ENCODE data around the gene TIMMDC1. TPM values are rescaled to one million over a fixed set of nuclear protein-coding genes. Genes with fewer than 3 reads are reported as not detected.
A peak's percentile ranks its signal among the peaks of the same experiment; 100 is the strongest.

The TIMMDC1 gene
- total RNA-seq, 4 donors from 2014 or later: 25.7 to 50.8 (median 35.0) TPM

GRCh38 chr3:119518026-119518425 is 19.7 kb downstream of the TIMMDC1 start:
- Histone ChIP-seq H3K27me3 (no peaks in the 10 kb centered on the region), H3K9me3 (no peaks in the 10 kb centered on the region), H3K4me3 (no peak overlapping the region), H3K36me3 (peaks cover 0 to 69% (median 23%) of the 10 kb centered on the region in 4 donors), H3K4me1 (no peaks in the 10 kb centered on the region), H3K27ac (no peak overlapping the region)
- 90 to 100% methylated on average over 1 of the region's 1 CpG for WGBS, 2 donors (ENCODE audit: low coverage in 1 of 2)
- TF ChIP-seq EP300 (IDR thresholded peaks at IDR 0.05; ENCODE audit: low read depth) (no peak), CTCF (IDR thresholded peaks at IDR 0.05) (no peak), POLR2A (IDR thresholded peaks at IDR 0.05) (no peak), POLR2AphosphoS5 (IDR thresholded peaks at IDR 0.05) (no peak)
- intact Hi-C loops (cut with DNase I; ENCODE audit: low total_unique reads) (no loop called here), in situ Hi-C loops (cut with MboI; ENCODE audit: low pct_ligation_motif_present in 1 of 4, low pct_unique_long_range_greater_than_20kb in 1 of 4, low sequenced_read_pairs in 3 of 4) (loop anchor here in 1 of 4 donors (25.0 kb wide), 1 partner anchor 169 kb away; the partner anchor contains the start of gene COX17)
- no peak for DNase-seq

GRCh38 chr3:119524931-119525662 is 26.8 kb downstream of the TIMMDC1 start:
- in situ Hi-C loops (cut with MboI; ENCODE audit: low pct_ligation_motif_present in 1 of 4, low pct_unique_long_range_greater_than_20kb in 1 of 4, low sequenced_read_pairs in 3 of 4): loop anchor here in 1 of 4 donors (25.0 kb wide), 1 partner anchor 162 kb away; the partner anchor contains the start of gene COX17
- H3K27ac ChIP-seq: no peak overlapping the region
- H3K36me3 ChIP-seq: peaks cover 0 to 28% (median 8%) of the 10 kb centered on the region in 4 donors

GRCh38 chr3:119527714-119528113 is 29.4 kb downstream of the TIMMDC1 start:
- no peaks in the 10 kb centered on the region for H3K27me3 ChIP-seq
- TF ChIP-seq POLR2AphosphoS5 (IDR thresholded peaks at IDR 0.05) (no peak), POLR2A (IDR thresholded peaks at IDR 0.05) (no peak), EP300 (IDR thresholded peaks at IDR 0.05; ENCODE audit: low read depth) (no peak), CTCF (IDR thresholded peaks at IDR 0.05) (no peak)
- 93 to 99% methylated on average over 5 of the region's 5 CpGs for WGBS, 2 donors (ENCODE audit: low coverage in 1 of 2)
- H3K4me1 ChIP-seq: no peaks in the 10 kb centered on the region
- in situ Hi-C loops (cut with MboI; ENCODE audit: low pct_ligation_motif_present in 1 of 4, low pct_unique_long_range_greater_than_20kb in 1 of 4, low sequenced_read_pairs in 3 of 4) (no loop called here), intact Hi-C loops (cut with DNase I; ENCODE audit: low total_unique reads) (no loop called here)
- DNase-seq: no peak
- peaks cover 0 to 10% (median 4%) of the 10 kb centered on the region in 4 donors for H3K36me3 ChIP-seq
- H3K4me3 ChIP-seq: no peak overlapping the region
- no peaks in the 10 kb centered on the region for H3K9me3 ChIP-seq
- H3K27ac ChIP-seq: no peak overlapping the region

More at GRCh38 chr3:119524931-119525662, 26.8 kb downstream of the TIMMDC1 start:
- intact Hi-C loops (cut with DNase I; ENCODE audit: low total_unique reads): no loop called here
- no peaks in the 10 kb centered on the region for H3K9me3 ChIP-seq
- WGBS, 2 donors (ENCODE audit: low coverage in 1 of 2): 53 to 81% methylated on average over 2 to 4 of the region's 4 CpGs
- peak in 1 of 5 experiments; percentile 11 for TF ChIP-seq CTCF (IDR thresholded peaks at IDR 0.05)
- TF ChIP-seq EP300 (IDR thresholded peaks at IDR 0.05; ENCODE audit: low read depth): no peak
- no peak overlapping the region for H3K4me3 ChIP-seq
- DNase-seq: no peak
- H3K27me3 ChIP-seq: no peaks in the 10 kb centered on the region
- no peaks in the 10 kb centered on the region for H3K4me1 ChIP-seq

- Histone ChIP-seq H3K4me1 (no peaks in the 10 kb centered on the region), H3K4me3 (no peak overlapping the region), H3K36me3 (no peaks in the 10 kb centered on the region), H3K9me3 (no peaks in the 10 kb centered on the region), H3K27ac (no peak overlapping the region), H3K27me3 (no peaks in the 10 kb centered on the region)
- intact Hi-C loops (cut with DNase I; ENCODE audit: low total_unique reads) (no loop called here), in situ Hi-C loops (cut with MboI; ENCODE audit: low pct_ligation_motif_present in 1 of 4, low pct_unique_long_range_greater_than_20kb in 1 of 4, low sequenced_read_pairs in 3 of 4) (no loop called here)
- DNase-seq: no peak
- TF ChIP-seq CTCF (IDR thresholded peaks at IDR 0.05) (no peak), POLR2A (IDR thresholded peaks at IDR 0.05) (no peak), POLR2AphosphoS5 (IDR thresholded peaks at IDR 0.05) (no peak), EP300 (IDR thresholded peaks at IDR 0.05; ENCODE audit: low read depth) (no peak)
Observed at GRCh38 chr3:119529883-119530282, 31.5 kb downstream of the TIMMDC1 start.

Measured in transverse colon (tissue), 4 donors.